AG04450 (cell line): Measurements from ENCODE around the gene TRHDE. TPM values are rescaled to one million over a fixed set of nuclear protein-coding genes. Genes with fewer than 3 reads are reported as not detected.
A peak's percentile ranks its signal among the peaks of the same experiment; 100 is the strongest.

Experiments used
- CTCF ChIA-PET: fragments of 300-600, 350-600 bp; formaldehyde crosslinking; extraction: SDS; loops from one replicate; lab custom pipeline; 2022; ENCODE audit warnings: antibody characterized with exemption, inconsistent platforms; lab: Charles Lee
- POLR2A ChIA-PET: fragments of 350-600 bp; formaldehyde crosslinking; extraction: SDS; loops from one replicate; lab custom pipeline; 2021; ENCODE audit warnings: antibody characterized with exemption, inconsistent platforms; lab: Yijun Ruan, JAX
- DNase-seq: peaks from one replicate; pipeline ENCODE4 v3.0.0-alpha.2; 2011; ENCODE audit warnings: low read depth, low spot score
- H3K27ac ChIP-seq: one replicate; pipeline ENCODE4 v1.5.1; 2012; ENCODE audit warnings: low read depth, low read length, control low read depth
- H3K27me3 ChIP-seq: one replicate; pipeline ENCODE4 v1.6.0; 2012; ENCODE audit warnings: low read length; ENCODE audit not compliant: control insufficient read depth, insufficient read depth
- H3K4me3 ChIP-seq: 2 replicates; pipeline ENCODE4 v1.5.1; 2011; ENCODE audit warnings: mild to moderate bottlenecking, low read depth, low read length, control low read depth
- H3K9me3 ChIP-seq: 2 replicates; pipeline ENCODE4 v1.5.1; 2012; ENCODE audit warnings: low read length; ENCODE audit not compliant: control insufficient read depth, insufficient read depth
- polyA plus RNA-seq: library from polyadenylated mRNA; depleted of rRNA; stranded (reverse); fragments of >200 nt; gene quantifications from 2 replicates; pipeline ENCODE4 v1.2.3, GENCODE V29; 2011
- TF ChIP-seq, protein P1 (sequence below): IDR thresholded peaks from 2 replicates; pipeline ENCODE4 v1.5.1; 2011; ENCODE audit warnings: low read depth, low read length, control low read depth, inconsistent platforms

TRHDE gene
- polyA plus RNA-seq, 1 experiment = 90.7 TPM

DNA sequence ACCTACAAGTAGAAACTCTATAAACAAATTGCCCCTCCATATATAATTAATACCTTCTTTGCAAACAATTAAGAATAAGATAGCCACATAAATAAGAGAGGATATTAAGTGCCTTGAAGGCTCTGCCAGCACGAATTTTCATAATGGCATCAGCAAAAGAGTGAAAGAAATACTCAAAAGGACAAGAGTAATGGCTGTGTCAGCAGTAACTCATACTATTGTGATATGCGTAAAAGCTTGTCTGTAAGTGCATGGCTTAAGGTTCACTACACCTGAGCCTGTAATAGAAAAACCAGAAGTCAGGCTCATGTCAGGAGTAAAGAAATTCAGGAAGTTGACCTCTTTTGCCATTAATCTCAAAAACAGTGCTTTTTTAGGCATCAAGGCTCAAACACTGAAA, 204.1 kb downstream of the TRHDE start:
- CTCF ChIA-PET = no interaction called here
- Histone ChIP-seq H3K27ac (no peak overlapping the region), H3K9me3 (no peaks in the 10 kb centered on the region), H3K27me3 (no peaks in the 10 kb centered on the region), H3K4me3 (no peak overlapping the region)
- no peak for DNase-seq
- POLR2A ChIA-PET = no interaction called here
- TF ChIP-seq, protein P1, sequence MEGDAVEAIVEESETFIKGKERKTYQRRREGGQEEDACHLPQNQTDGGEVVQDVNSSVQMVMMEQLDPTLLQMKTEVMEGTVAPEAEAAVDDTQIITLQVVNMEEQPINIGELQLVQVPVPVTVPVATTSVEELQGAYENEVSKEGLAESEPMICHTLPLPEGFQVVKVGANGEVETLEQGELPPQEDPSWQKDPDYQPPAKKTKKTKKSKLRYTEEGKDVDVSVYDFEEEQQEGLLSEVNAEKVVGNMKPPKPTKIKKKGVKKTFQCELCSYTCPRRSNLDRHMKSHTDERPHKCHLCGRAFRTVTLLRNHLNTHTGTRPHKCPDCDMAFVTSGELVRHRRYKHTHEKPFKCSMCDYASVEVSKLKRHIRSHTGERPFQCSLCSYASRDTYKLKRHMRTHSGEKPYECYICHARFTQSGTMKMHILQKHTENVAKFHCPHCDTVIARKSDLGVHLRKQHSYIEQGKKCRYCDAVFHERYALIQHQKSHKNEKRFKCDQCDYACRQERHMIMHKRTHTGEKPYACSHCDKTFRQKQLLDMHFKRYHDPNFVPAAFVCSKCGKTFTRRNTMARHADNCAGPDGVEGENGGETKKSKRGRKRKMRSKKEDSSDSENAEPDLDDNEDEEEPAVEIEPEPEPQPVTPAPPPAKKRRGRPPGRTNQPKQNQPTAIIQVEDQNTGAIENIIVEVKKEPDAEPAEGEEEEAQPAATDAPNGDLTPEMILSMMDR = no peak

DNA sequence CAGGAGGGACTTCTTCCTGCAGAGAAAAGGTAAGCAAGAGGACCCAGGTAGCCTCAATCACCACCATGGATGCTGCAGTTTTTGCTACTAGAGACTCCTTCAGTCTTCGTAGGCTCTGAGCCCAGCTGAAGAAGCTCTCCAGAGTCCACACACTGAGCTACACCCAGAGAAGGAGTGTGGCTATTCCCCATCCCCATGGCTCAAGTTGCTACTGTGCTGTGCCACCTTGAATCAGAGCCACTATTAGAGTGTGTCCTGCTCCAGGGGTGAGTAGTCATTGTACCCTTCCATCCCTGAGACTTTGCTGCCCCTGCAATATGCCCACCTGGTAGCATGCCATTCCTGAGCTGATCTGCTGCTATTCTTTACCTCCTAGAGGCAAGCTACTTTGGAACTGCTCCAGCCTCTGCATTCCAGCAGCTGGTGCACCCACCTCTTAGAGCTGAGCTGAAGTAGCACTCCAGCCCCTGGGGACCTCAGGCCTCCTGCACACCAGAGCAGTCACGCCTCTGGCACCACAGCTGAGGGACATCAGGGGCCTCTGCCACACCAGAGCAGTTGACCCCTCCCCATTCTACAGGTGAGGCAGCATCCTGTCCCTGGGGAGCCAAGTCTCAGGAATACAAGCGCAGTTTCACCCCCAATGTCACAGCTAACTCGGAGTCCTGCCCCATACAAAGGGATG, 213.0 kb downstream of the TRHDE start:
- Histone ChIP-seq H3K4me3 (no peak overlapping the region), H3K27me3 (no peaks in the 10 kb centered on the region), H3K9me3 (no peaks in the 10 kb centered on the region; the same call in 1 of the 2 replicates), H3K27ac (no peak overlapping the region)
- CTCF ChIA-PET = no interaction called here
- TF ChIP-seq, protein P1 = no peak
- no peak for DNase-seq
- POLR2A ChIA-PET = no interaction called here

DNA sequence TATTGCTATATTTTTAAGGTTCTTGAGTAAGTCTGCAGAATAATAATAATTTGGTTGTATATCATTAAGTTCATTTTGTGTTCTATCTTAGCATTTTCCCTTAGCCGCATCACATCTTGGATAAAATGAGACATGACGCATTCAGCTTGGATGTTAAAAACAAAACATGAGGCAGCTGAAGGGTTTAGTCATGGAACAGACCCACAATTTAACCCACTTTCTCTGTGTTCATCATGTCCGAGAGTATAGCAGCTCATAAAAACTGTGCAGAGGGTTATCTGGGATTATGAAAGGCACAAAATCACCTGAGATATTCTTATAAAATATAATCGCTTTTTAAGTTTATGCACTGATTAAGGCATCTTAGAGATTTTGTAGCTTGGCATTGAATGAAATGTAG, 219.3 kb downstream of the TRHDE start:
- H3K4me3 ChIP-seq = no peak overlapping the region
- ChIA-PET POLR2A (interaction anchor here (0.7 kb wide), 1 partner anchor 1610 kb away, joined by 3 read pairs; no protein-coding TSS in a partner anchor), CTCF (interaction anchor here (0.6 kb wide), 1 partner anchor 36 kb away, joined by 3 read pairs; no protein-coding TSS in a partner anchor)
- no peaks in the 10 kb centered on the region for H3K27me3 ChIP-seq
- no peaks in the 10 kb centered on the region; the same call in 1 of the 2 replicates for H3K9me3 ChIP-seq
- TF ChIP-seq, protein P1 = no peak
- DNase-seq = peak; percentile 23
- no peak overlapping the region for H3K27ac ChIP-seq

DNA sequence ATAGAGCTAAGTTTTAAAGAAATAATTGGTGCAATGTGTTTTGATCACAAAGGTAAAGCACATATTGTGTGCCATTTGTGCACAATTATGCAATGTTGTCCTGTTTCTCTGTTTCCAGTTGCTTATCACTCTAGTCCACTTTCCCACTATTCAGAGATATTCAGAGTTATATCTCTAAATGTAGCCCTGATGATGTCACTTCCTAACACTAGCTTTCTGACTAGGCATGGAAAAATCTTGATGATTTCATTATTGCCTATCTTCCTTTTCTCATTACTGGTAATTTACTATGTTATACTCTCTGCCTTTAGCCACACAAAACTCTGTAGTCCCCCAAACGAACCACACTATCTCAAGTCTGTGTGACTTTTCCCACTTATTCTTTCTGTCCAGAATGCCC, 221.2 kb downstream of the TRHDE start:
- no peaks in the 10 kb centered on the region for H3K27me3 ChIP-seq
- TF ChIP-seq, protein P1 = no peak
- H3K9me3 ChIP-seq = no peaks in the 10 kb centered on the region
- H3K4me3 ChIP-seq = no peak overlapping the region
- DNase-seq = no peak
- ChIA-PET POLR2A (no interaction called here), CTCF (no interaction called here)
- no peak overlapping the region for H3K27ac ChIP-seq

DNA sequence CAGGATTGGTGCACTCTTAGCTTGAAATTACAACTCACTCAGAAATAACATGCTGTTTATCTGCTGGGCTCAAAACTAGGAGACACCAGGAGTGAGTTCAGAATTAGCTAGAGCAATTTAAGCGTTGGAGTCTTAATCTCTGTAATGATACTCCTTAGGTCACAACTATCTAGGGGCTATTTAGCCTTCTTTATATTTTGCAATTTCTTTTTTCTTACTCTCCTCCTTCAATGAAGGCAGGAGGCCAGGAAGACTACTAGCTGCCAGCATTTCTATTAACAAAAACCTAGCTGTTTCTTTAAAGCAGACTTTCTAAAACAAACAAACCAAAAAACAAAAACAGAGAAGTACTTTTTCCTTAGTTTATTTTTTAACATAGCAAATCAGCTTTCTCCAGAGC, 226.2 kb downstream of the TRHDE start:
- ChIA-PET POLR2A (no interaction called here), CTCF (interaction anchor here (1.1 kb wide), 1 partner anchor 481 kb away, joined by 3 read pairs; no protein-coding TSS in a partner anchor)
- Histone ChIP-seq H3K4me3 (no peak overlapping the region), H3K27me3 (no peaks in the 10 kb centered on the region), H3K27ac (no peak overlapping the region), H3K9me3 (no peaks in the 10 kb centered on the region)
- no peak for DNase-seq
- TF ChIP-seq, protein P1 = no peak
